ENCODE measurements around the gene PXDC1. TPM values are rescaled to one million over a fixed set of nuclear protein-coding genes. Genes with fewer than 3 reads are reported as not detected.

The PXDC1 gene
- total RNA-seq, 4 donors from 2014 or later: 111 to 232 (median 165) TPM

DNA sequence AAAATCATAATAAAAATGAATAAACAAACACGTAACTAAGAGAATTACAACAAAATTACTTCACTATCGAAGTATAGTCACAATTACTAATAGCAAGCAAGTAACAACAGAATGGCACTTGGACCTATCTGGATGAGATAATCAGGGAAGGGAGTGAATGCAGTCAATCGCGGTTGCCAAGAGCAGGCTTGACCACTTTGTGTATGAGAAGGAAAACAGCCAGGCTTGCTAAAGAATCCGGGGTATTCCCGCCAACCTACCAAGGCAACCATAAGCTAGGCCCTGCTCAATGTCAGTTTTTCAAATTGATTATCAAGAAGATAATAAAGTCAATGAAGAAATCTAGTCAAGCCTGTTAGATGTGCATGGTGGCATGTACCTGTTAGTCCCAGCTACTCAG, 39.7 kb downstream of the PXDC1 start:
- no peak overlapping the region for H3K27ac ChIP-seq (replicated peaks in 1 of 4)
- peaks cover 0 to 14% (median 0%) of the 10 kb centered on the region in 4 donors for H3K36me3 ChIP-seq
- no peaks in the 10 kb centered on the region for H3K27me3 ChIP-seq
- DNase-seq (ENCODE audit: extremely low spot score): no peak
- peaks cover 0 to 7% (median 0%) of the 10 kb centered on the region in 4 donors for H3K9me3 ChIP-seq
- intact Hi-C loops (cut with DNase I): no loop called here
- WGBS: 98% methylated on average over 6 of the region's 6 CpGs
- H3K4me1 ChIP-seq: no peaks in the 10 kb centered on the region
- no peak overlapping the region for H3K4me3 ChIP-seq
- TF ChIP-seq, protein P1, sequence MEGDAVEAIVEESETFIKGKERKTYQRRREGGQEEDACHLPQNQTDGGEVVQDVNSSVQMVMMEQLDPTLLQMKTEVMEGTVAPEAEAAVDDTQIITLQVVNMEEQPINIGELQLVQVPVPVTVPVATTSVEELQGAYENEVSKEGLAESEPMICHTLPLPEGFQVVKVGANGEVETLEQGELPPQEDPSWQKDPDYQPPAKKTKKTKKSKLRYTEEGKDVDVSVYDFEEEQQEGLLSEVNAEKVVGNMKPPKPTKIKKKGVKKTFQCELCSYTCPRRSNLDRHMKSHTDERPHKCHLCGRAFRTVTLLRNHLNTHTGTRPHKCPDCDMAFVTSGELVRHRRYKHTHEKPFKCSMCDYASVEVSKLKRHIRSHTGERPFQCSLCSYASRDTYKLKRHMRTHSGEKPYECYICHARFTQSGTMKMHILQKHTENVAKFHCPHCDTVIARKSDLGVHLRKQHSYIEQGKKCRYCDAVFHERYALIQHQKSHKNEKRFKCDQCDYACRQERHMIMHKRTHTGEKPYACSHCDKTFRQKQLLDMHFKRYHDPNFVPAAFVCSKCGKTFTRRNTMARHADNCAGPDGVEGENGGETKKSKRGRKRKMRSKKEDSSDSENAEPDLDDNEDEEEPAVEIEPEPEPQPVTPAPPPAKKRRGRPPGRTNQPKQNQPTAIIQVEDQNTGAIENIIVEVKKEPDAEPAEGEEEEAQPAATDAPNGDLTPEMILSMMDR (IDR thresholded peaks at IDR 0.05): no peak
- no peak for TF ChIP-seq POLR2A (IDR thresholded peaks at IDR 0.05; ENCODE audit: low read depth)

DNA sequence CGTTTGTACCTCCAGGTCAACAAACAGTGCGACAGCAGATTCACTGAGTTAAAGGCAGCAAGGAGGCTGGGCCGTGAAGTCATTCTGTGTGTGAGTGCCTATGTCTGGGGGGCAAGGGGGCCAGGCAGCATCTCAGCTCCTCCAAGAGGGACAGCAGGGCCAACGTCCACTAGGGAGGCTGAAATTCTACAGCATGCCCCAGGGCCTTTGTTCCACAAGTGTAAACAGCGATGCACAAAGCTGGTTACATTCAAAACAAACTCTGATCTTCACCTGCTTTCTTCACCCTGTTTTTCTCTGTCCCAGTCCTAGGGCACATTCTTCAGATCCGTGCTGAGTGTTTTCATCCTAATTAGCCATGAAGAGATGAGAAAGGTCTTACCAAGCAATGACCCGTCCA, 41.1 kb downstream of the PXDC1 start:
- no peak for TF ChIP-seq POLR2A (IDR thresholded peaks at IDR 0.05; ENCODE audit: low read depth)
- TF ChIP-seq EP300 (IDR thresholded peaks at IDR 0.05): no peak
- TF ChIP-seq, protein P1 (IDR thresholded peaks at IDR 0.05): no peak
- no peak for TF ChIP-seq POLR2AphosphoS5 (IDR thresholded peaks at IDR 0.05)
- WGBS: 87% methylated on average over 7 of the region's 7 CpGs
- no peak for DNase-seq (ENCODE audit: extremely low spot score)
- Histone ChIP-seq H3K27ac (replicated peaks in 1 of 4) (no peak overlapping the region), H3K9me3 (peaks cover 0 to 7% (median 0%) of the 10 kb centered on the region in 4 donors), H3K4me3 (no peak overlapping the region), H3K27me3 (no peaks in the 10 kb centered on the region), H3K36me3 (peaks cover 0 to 14% (median 0%) of the 10 kb centered on the region in 4 donors), H3K4me1 (no peaks in the 10 kb centered on the region)
- intact Hi-C loops (cut with DNase I): no loop called here

DNA sequence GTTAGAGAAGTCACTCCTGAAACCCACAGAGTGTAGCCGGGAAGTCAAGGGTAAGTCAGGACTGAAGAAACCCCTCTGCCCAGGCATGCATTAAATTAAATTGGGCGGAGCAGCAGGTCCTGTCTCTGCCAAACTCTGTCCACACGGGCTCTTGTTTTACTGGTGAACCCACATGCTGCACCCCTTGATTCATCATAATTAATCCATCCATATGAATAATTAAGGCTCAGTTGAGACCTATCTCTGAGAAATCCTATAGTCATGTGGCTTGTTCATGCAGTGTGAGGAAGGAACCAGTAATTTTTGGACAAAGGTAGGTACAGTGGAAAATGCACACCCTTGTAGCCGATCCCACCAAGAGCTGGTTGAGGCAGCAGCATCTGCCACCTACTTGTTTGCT, 43.0 kb downstream of the PXDC1 start:
- Histone ChIP-seq H3K4me3 (no peak overlapping the region), H3K27ac (replicated peaks in 1 of 4) (no peak overlapping the region), H3K27me3 (no peaks in the 10 kb centered on the region), H3K36me3 (peaks cover 0 to 6% (median 0%) of the 10 kb centered on the region in 4 donors), H3K4me1 (no peaks in the 10 kb centered on the region), H3K9me3 (no peaks in the 10 kb centered on the region)
- no peak for TF ChIP-seq POLR2A (IDR thresholded peaks at IDR 0.05; ENCODE audit: low read depth)
- TF ChIP-seq, protein P1 (IDR thresholded peaks at IDR 0.05): no peak
- TF ChIP-seq POLR2AphosphoS5 (IDR thresholded peaks at IDR 0.05): no peak
- no peak for TF ChIP-seq EP300 (IDR thresholded peaks at IDR 0.05)
- intact Hi-C loops (cut with DNase I): no loop called here
- no peak for DNase-seq (ENCODE audit: extremely low spot score)
- WGBS: 86% methylated on average over 4 of the region's 4 CpGs

DNA sequence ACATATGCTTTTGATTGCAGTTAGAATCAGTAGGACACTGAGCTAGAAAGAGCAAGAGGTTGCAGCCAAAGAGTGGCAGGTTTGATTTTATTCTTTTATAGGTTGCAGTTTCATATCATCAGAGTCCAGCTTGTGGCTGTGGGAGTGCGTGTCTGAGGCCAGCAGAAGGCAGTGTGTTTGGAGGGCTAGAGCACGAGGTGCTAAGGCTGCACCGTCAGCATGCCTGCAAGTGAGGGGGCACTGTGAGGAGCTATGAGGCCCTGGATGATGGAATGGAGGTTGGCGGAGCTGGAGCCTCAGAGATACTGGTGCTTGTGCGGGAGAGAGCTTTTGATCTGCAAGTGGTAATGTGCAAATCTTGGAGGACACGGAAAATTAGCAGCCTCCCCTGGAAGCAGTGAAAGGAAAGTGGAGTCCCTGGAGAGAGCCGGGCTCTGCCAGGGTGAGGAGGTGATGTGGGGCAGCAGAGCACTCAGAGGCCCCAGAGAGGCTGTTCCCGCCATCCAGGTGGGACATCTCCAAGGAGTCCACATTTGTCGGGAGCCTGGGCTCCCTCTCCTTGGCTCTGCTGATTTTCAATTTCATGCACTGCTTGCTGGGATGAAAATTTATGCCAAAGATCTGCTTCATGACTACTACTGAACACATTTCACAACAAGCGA, 43.6 kb downstream of the PXDC1 start:
- H3K4me3 ChIP-seq: no peak overlapping the region
- H3K36me3 ChIP-seq: no peaks in the 10 kb centered on the region
- no peak for DNase-seq (ENCODE audit: extremely low spot score)
- no peaks in the 10 kb centered on the region for H3K9me3 ChIP-seq
- TF ChIP-seq POLR2A (IDR thresholded peaks at IDR 0.05; ENCODE audit: low read depth): no peak
- no peak for TF ChIP-seq EP300 (IDR thresholded peaks at IDR 0.05)
- TF ChIP-seq, protein P1 (IDR thresholded peaks at IDR 0.05): no peak
- no peak for TF ChIP-seq POLR2AphosphoS5 (IDR thresholded peaks at IDR 0.05)
- H3K27me3 ChIP-seq: no peaks in the 10 kb centered on the region
- 82% methylated on average over 8 of the region's 10 CpGs for whole genome bisulfite sequencing
- intact Hi-C loops (cut with DNase I): no loop called here
- H3K4me1 ChIP-seq: no peaks in the 10 kb centered on the region
- H3K27ac ChIP-seq (replicated peaks in 1 of 4): no peak overlapping the region

DNA sequence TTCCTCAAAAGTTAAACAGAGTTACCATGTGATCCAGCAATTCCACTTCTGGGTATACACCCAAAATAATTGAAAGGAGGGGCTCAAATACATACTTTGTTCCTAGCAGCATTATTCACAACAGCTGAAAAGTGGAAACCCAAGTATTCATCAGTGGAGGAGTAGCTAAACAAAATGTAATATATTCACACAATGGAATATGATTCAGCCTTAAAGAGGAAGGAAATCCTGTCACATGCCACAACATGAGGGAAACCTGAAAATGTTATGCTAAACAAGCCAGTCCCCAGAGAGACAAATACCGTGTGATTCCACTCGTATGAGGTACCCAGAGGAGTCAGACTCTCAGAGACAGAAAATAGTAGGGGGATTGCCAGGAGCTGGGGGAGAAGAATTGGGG, 44.5 kb downstream of the PXDC1 start:
- Histone ChIP-seq H3K4me3 (no peak overlapping the region), H3K36me3 (no peaks in the 10 kb centered on the region), H3K4me1 (no peaks in the 10 kb centered on the region), H3K27me3 (no peaks in the 10 kb centered on the region), H3K9me3 (no peaks in the 10 kb centered on the region), H3K27ac (replicated peaks in 1 of 4) (no peak overlapping the region)
- no peak for DNase-seq (ENCODE audit: extremely low spot score)
- TF ChIP-seq POLR2A (IDR thresholded peaks at IDR 0.05; ENCODE audit: low read depth) (no peak), EP300 (IDR thresholded peaks at IDR 0.05) (no peak), POLR2AphosphoS5 (IDR thresholded peaks at IDR 0.05) (no peak)
- TF ChIP-seq, protein P1 (IDR thresholded peaks at IDR 0.05): no peak
- intact Hi-C loops (cut with DNase I): no loop called here
- 67% methylated on average over 2 of the region's 2 CpGs for WGBS

All from esophagus muscularis mucosa (tissue), 4 donors.